IMR-90 (cell line): ENCODE data around the gene PIK3R3. TPM values are rescaled to one million over a fixed set of nuclear protein-coding genes. Genes with fewer than 3 reads are reported as not detected.

Experiments used
- ATAC-seq: fragments of 200-7000 bp; cut with Tn5 transposase; 2 replicates; pipeline ENCODE4 v1.9.1; 2020; ENCODE audit warnings: low read depth, mild to moderate bottlenecking, moderate library complexity
- BruUV-seq: library from RNA; stranded (reverse); fragments of 400-500 nt; replicated peaks from 2 replicates; lab custom pipeline; 2021; lab: Mats Ljungman, UMichigan
- CTCF ChIA-PET: fragments of 300-600 bp; formaldehyde crosslinking; extraction: SDS; loops from one replicate; lab custom pipeline; 2021; ENCODE audit warnings: antibody characterized with exemption; lab: Yijun Ruan, JAX
- POLR2A ChIA-PET: fragments of 300-600 bp; sonication (Branson Sonifier 250); formaldehyde crosslinking; loops from one replicate; lab custom pipeline; 2022; ENCODE audit warnings: antibody characterized with exemption; ENCODE audit not compliant: unreplicated experiment; lab: Charles Lee
- DNase-seq: peaks from one replicate; pipeline ENCODE4 v3.0.0; 2013
- H2AFZ ChIP-seq: replicated peaks from 2 replicates; pipeline ENCODE3; 2013; ENCODE audit warnings: low read length, mild to moderate bottlenecking; ENCODE audit not compliant: poor library complexity
- H2AK5ac ChIP-seq: 2 replicates; pipeline ENCODE4 v1.6.1; 2013; ENCODE audit warnings: low read depth, low read length, inconsistent platforms
- H2AK9ac ChIP-seq: replicated peaks from 2 replicates; pipeline ENCODE3; 2013; ENCODE audit warnings: mild to moderate bottlenecking, low read depth, low read length, moderate library complexity; ENCODE audit not compliant: poor library complexity
- H2BK120ac ChIP-seq: 2 replicates; pipeline ENCODE4 v1.6.1; 2013; ENCODE audit warnings: low read depth, low read length, inconsistent platforms
- H2BK15ac ChIP-seq: 3 replicates; pipeline ENCODE4 v1.6.1; 2013; ENCODE audit warnings: low read depth, low read length, inconsistent platforms
- H2BK20ac ChIP-seq: 2 replicates; pipeline ENCODE4 v1.6.1; 2013; ENCODE audit warnings: low read depth, mild to moderate bottlenecking, inconsistent platforms, low read length, moderate library complexity
- H2BK5ac ChIP-seq: 2 replicates; pipeline ENCODE4 v1.6.1; 2013; ENCODE audit warnings: mild to moderate bottlenecking, low read depth, low read length, inconsistent platforms; ENCODE audit not compliant: poor library complexity, severe bottlenecking
- H3K14ac ChIP-seq: replicated peaks from 2 replicates; pipeline ENCODE4 v1.6.1; 2013; ENCODE audit warnings: low read depth, low read length, inconsistent platforms
- H3K18ac ChIP-seq: 2 replicates; pipeline ENCODE4 v1.6.1; 2013; ENCODE audit warnings: low read depth, low read length, control low read depth
- H3K23ac ChIP-seq: 2 replicates; pipeline ENCODE4 v1.6.1; 2013; ENCODE audit warnings: low read depth, low read length, inconsistent platforms
- H3K27ac ChIP-seq: 2 replicates; pipeline ENCODE4 v1.5.1; 2013; ENCODE audit warnings: mild to moderate bottlenecking, control low read depth, low read length; ENCODE audit not compliant: insufficient read depth
- H3K27me3 ChIP-seq: 2 replicates; pipeline ENCODE4 v1.6.1; 2013; ENCODE audit warnings: low read length; ENCODE audit not compliant: control insufficient read depth, insufficient read depth
- H3K36me3 ChIP-seq: 2 replicates; pipeline ENCODE4 v1.6.1; 2013; ENCODE audit warnings: low read length, mixed read lengths; ENCODE audit not compliant: control insufficient read depth, insufficient read depth
- H3K4ac ChIP-seq: 2 replicates; pipeline ENCODE4 v1.6.1; 2013; ENCODE audit warnings: low read depth, low read length, inconsistent platforms
- H3K4me1 ChIP-seq: 2 replicates; pipeline ENCODE4 v1.6.1; 2013; ENCODE audit warnings: low read length, mixed read lengths; ENCODE audit not compliant: control insufficient read depth, insufficient read depth
- H3K4me2 ChIP-seq: 2 replicates; pipeline ENCODE4 v1.6.1; 2013; ENCODE audit warnings: low read depth, mild to moderate bottlenecking, control low read depth, low read length, moderate library complexity
- H3K4me3 ChIP-seq: 2 replicates; pipeline ENCODE4 v1.5.1; 2013; ENCODE audit warnings: low read depth, mild to moderate bottlenecking, control low read depth, low read length, moderate library complexity; ENCODE audit not compliant: insufficient read depth
- H3K56ac ChIP-seq: 2 replicates; pipeline ENCODE4 v1.6.1; 2013; ENCODE audit warnings: low read length, inconsistent platforms; ENCODE audit not compliant: insufficient read depth; ENCODE audit errors: extremely low read depth
- H3K79me1 ChIP-seq, 2 experiments: 2 replicates each; pipeline ENCODE4 v1.6.1; 2013; ENCODE audit warnings: low read length in 2 of 2, inconsistent platforms in 1 of 2, low read depth in 1 of 2
- H3K9ac ChIP-seq: 2 replicates; pipeline ENCODE4 v1.6.1; 2013; ENCODE audit warnings: low read depth, low read length, control low read depth
- H3K9me1 ChIP-seq: 2 replicates; pipeline ENCODE4 v1.6.1; 2013; ENCODE audit warnings: low read length, inconsistent platforms; ENCODE audit not compliant: insufficient read depth
- H3K9me3 ChIP-seq: 2 replicates; pipeline ENCODE4 v1.6.1; 2013; ENCODE audit warnings: low read length; ENCODE audit not compliant: control insufficient read depth, insufficient read depth
- H4K20me1 ChIP-seq: 2 replicates; pipeline ENCODE4 v1.6.1; 2013; ENCODE audit warnings: low read length, inconsistent platforms; ENCODE audit not compliant: insufficient read depth
- H4K5ac ChIP-seq: 2 replicates; pipeline ENCODE4 v1.6.1; 2013; ENCODE audit warnings: mild to moderate bottlenecking, low read depth, low read length, control low read depth
- H4K8ac ChIP-seq, 2 experiments: 2 replicates each; pipeline ENCODE4 v1.6.1; 2013; ENCODE audit warnings: low read depth in 2 of 2, low read length in 2 of 2, control low read depth in 1 of 2, inconsistent platforms in 1 of 2
- H4K91ac ChIP-seq: 2 replicates; pipeline ENCODE4 v1.6.1; 2013; ENCODE audit warnings: low read depth, low read length, inconsistent platforms; ENCODE audit not compliant: insufficient read depth
- FOS ChIP-seq: fragments of 150-350 bp; IDR thresholded peaks from 2 replicates; pipeline ENCODE4 v1.6.1; 2016; ENCODE audit warnings: low read depth, low read length
- MXI1 ChIP-seq: IDR thresholded peaks from 2 replicates; pipeline ENCODE4 v1.6.1; 2012; ENCODE audit warnings: low read depth, mild to moderate bottlenecking, low read length, moderate library complexity, borderline replicate concordance
- POLR2A ChIP-seq: IDR thresholded peaks from 2 replicates; pipeline ENCODE4 v1.6.1; 2012; ENCODE audit warnings: mild to moderate bottlenecking, low read depth, low read length
- RCOR1 ChIP-seq: IDR thresholded peaks from 2 replicates; pipeline ENCODE4 v1.6.1; 2012; ENCODE audit warnings: mild to moderate bottlenecking, low read length, improper control_type of control experiment; ENCODE audit not compliant: insufficient replicate concordance
- whole genome bisulfite sequencing, 2 experiments: methylation state at CpG; one replicate each; pipeline versions ENCODE4 v1.1.5 to v1.1.7; 2013; ENCODE audit warnings: missing lambda C conversion rate in 2 of 2; ENCODE audit not compliant: insufficient read length in 1 of 2; ENCODE audit errors: extremely low coverage in 2 of 2; 5-methylcytosine and 5-hydroxymethylcytosine counted together
- dilution Hi-C: fragments of 300-500 bp; cut with HindIII; formaldehyde crosslinking; loops from one replicate; pipeline ENCODE4 v1.14.3; 2018; ENCODE audit warnings: low sequenced_read_pairs; ENCODE audit not compliant: unreplicated experiment
- in situ Hi-C: fragments of 300-500 bp; cut with MboI; formaldehyde crosslinking; loops from 3 replicates; pipeline ENCODE4 v1.14.3; 2019; ENCODE audit warnings: low sequenced_read_pairs, inconsistent platforms, mixed read lengths
- intact Hi-C: fragments of 100-400 bp; cut with micrococcal nuclease; formaldehyde crosslinking; loops from 2 replicates; pipeline ENCODE4 v1.10.0; 2022
- polyA plus RNA-seq, 3 experiments: library from polyadenylated mRNA; depleted of rRNA; stranded (reverse); fragments of >200 nt; gene quantifications; 2 replicates each; pipeline ENCODE4 v1.2.3, GENCODE V29; 2012; ENCODE audit warnings: low replicate concordance in 1 of 3
- total RNA-seq: library from RNA; depleted of rRNA; stranded (reverse); fragments of >200 nt; gene quantifications from 2 replicates; pipeline ENCODE4 v1.2.3, GENCODE V29; 2012
- TF ChIP-seq, protein P1 (sequence below): fragments of 150-350 bp; IDR thresholded peaks from 2 replicates; pipeline ENCODE4 v1.6.1; 2017; ENCODE audit warnings: mild to moderate bottlenecking, antibody characterized with exemption, low read length, low read depth

Gene PIK3R3
- total and polyA plus RNA-seq, 2 of the 4 experiments (the other 2 are of a cell fraction), result 5.3 to 9.9 TPM

DNA sequence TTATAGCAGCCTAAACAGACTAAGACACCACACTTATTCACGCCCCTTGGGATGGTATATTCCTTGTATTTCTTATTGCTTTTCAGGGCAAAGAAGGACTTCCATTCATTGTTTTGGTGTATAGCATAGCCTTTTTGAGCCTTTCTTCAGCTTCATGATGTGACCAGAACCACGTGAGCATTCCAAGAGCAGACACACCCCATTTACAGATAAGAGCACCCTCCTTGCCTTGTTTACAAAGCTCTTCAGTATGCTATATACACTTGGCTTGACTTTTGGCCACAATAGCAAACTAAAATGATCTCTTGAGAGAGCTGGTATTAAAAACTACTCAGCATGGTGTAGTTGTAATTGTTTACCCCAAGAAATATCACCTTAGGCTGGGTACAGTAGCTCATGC lies 78.7 kb downstream of the PIK3R3 start:
- Histone ChIP-seq H3K14ac (no peak overlapping the region), H3K23ac (no peak overlapping the region), H3K4me3 (no peak overlapping the region), H3K27ac (no peak overlapping the region), H3K56ac (no peak overlapping the region), H4K5ac (no peak overlapping the region), H2BK20ac (no peak overlapping the region), H3K36me3 (no peaks in the 10 kb centered on the region), H2AK5ac (no peak overlapping the region), H3K18ac (no peak overlapping the region), H4K8ac (no peak overlapping the region), H3K4ac (no peak overlapping the region), H4K91ac (no peak overlapping the region), H3K9me1 (no peaks in the 10 kb centered on the region; the same call in none of the 2 replicates), H3K9me3 (no peaks in the 10 kb centered on the region), H2BK15ac (no peak overlapping the region), H3K27me3 (no peaks in the 10 kb centered on the region), H2AFZ (no peak overlapping the region), H2BK120ac (no peak overlapping the region), H3K4me1 (no peaks in the 10 kb centered on the region), H2BK5ac (no peak overlapping the region), H3K9ac (no peak overlapping the region), H3K4me2 (no peak overlapping the region), H2AK9ac (no peak overlapping the region), H4K20me1 (no peaks in the 10 kb centered on the region), H3K79me1 (no peaks in the 10 kb centered on the region)
- DNase-seq, result peak; percentile 23
- intact Hi-C loops, result no loop called here
- dilution Hi-C loops, result no loop called here
- in situ Hi-C loops, result no loop called here
- no TSS peak for BruUV-seq
- ChIA-PET CTCF (interaction anchor here (0.5 to 1.1 kb wide), 2 partner anchors 9 to 12 kb away, joined by 4 read pairs; no protein-coding TSS in a partner anchor), POLR2A (no interaction called here)
- WGBS, 2 experiments, result no CpG with 5 or more reads among the region's 2 CpGs
- peak; percentile 57 for ATAC-seq
- TF ChIP-seq, protein P1, sequence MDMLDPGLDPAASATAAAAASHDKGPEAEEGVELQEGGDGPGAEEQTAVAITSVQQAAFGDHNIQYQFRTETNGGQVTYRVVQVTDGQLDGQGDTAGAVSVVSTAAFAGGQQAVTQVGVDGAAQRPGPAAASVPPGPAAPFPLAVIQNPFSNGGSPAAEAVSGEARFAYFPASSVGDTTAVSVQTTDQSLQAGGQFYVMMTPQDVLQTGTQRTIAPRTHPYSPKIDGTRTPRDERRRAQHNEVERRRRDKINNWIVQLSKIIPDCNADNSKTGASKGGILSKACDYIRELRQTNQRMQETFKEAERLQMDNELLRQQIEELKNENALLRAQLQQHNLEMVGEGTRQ, result peak; percentile 36; the same call in 1 of the 2 replicates
- TF ChIP-seq POLR2A, result no peak
- TF ChIP-seq RCOR1, result no peak
- no peak for TF ChIP-seq FOS
- no peak for TF ChIP-seq MXI1
